Esophagus muscularis mucosa (tissue), 4 donors: ENCODE data around the gene FETUB. TPM values are rescaled to one million over a fixed set of nuclear protein-coding genes. Genes with fewer than 3 reads are reported as not detected.

Source experiments
- DNase-seq: peaks from one replicate; pipeline ENCODE4 v3.0.0-alpha.2; 2017; ENCODE audit errors: extremely low spot score
- H3K27ac ChIP-seq, 4 donors: fragments of 200-600 bp; sonication (generic); replicated peaks in 1 of 4; 1 replicate in 3 of 4; 2 replicates in 1 of 4; pipeline ENCODE4 v1.5.1; 2016 to 2019; ENCODE audit warnings: mild to moderate bottlenecking in 1 of 4
- H3K27me3 ChIP-seq, 4 donors: fragments of 200-600 bp; sonication (generic); one replicate each; pipeline versions ENCODE4 v1.5.1 to v1.6.0; 2016 to 2019
- H3K36me3 ChIP-seq, 4 donors: fragments of 200-600 bp; sonication (generic); one replicate each; pipeline ENCODE4 v1.5.1; 2016 to 2019
- H3K4me1 ChIP-seq, 4 donors: fragments of 200-600 bp; sonication (generic); one replicate each; pipeline ENCODE4 v1.5.1; 2016 to 2019
- H3K4me3 ChIP-seq, 4 donors: fragments of 200-600 bp; sonication (generic); 1 replicate in 2 of 4; 2 replicates in 2 of 4; pipeline ENCODE4 v1.5.1; 2016 to 2019; ENCODE audit warnings: mild to moderate bottlenecking in 4 of 4, moderate library complexity in 1 of 4
- H3K9me3 ChIP-seq, 4 donors: fragments of 200-600 bp; sonication (generic); 1 replicate in 3 of 4; 2 replicates in 1 of 4; pipeline ENCODE4 v1.5.1; 2016 to 2019
- EP300 ChIP-seq: sonication (generic); formaldehyde crosslinking; IDR thresholded peaks from one replicate; pipeline ENCODE4 v1.6.1; 2017; ENCODE audit warnings: antibody characterized with exemption
- POLR2A ChIP-seq: fragments of 450-650 bp; IDR thresholded peaks from one replicate; pipeline ENCODE4 v1.6.1; 2017; ENCODE audit warnings: antibody characterized with exemption, moderate library complexity, mild to moderate bottlenecking, low read depth
- POLR2AphosphoS5 ChIP-seq, 2 donors: sonication (generic); formaldehyde crosslinking; IDR thresholded peaks; one replicate each; pipeline ENCODE4 v1.6.1; 2017; ENCODE audit warnings: antibody characterized with exemption in 2 of 2
- WGBS: methylation state at CpG from one replicate; pipeline ENCODE4 v1.1.5; 2018; 5-methylcytosine and 5-hydroxymethylcytosine counted together
- intact Hi-C: fragments of 100-400 bp; cut with DNase I; formaldehyde crosslinking; loops from one replicate; pipeline ENCODE4 v1.15.1; 2023
- total RNA-seq, 4 donors: library from RNA; depleted of rRNA; stranded (reverse); fragments of >200 nt; gene quantifications; one replicate each; pipeline versions ENCODE4 v1.1.0 to v1.2.1, GENCODE V29; 2016
- TF ChIP-seq, protein P1 (sequence below), 3 experiments: fragments of 200-600 bp in 2 of 3; fragments of 450-650 bp in 1 of 3; sonication (generic) in 2 of 3; IDR thresholded peaks; one replicate each; pipeline ENCODE4 v1.5.1; 2017 to 2019; ENCODE audit warnings: antibody characterized with exemption in 3 of 3, mild to moderate bottlenecking in 2 of 3, moderate library complexity in 1 of 3

The FETUB gene
- total RNA-seq, 4 donors from 2014 or later = not detected

DNA sequence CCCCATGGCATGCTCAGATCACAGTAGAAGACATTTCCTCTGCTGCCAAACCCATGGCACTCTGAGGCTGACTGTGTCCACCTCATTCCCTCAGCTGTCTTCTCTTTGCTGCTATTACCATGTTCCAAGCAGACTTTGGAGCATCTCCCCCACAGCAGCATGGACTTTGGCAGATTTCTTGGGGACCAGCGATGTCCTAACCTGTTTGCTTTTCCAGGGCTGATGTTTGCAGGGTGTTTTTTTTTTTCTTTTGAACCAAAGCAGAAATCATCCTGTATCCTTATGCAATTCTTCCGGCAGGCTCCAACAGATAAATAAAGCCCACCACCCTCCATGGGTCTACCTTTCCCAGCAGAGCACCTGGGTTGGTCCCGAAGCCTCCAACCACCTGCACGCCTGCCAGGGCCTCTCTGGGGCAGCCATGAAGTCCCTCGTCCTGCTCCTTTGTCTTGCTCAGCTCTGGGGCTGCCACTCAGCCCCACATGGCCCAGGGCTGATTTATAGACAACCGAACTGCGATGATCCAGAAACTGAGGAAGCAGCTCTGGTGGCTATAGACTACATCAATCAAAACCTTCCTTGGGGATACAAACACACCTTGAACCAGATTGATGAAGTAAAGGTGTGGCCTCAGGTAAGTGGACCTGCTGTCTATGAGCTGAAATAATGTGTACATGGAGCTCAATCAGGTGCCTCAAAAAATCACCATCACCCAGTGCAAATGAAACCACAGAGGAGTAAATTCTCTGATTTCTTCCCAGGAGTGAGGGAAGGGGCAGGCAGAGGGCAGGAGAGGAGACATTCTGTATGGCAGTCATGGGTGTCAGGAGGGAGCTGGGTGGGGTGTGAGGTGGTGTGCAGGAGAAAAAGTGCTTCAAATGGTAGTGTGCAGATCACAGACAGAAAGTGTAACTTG, 27.2 kb upstream of the FETUB start, which contains the start of gene AHSG:
Gene AHSG, plus strand, starts transcription at position 340 of the 916 bp plus-strand sequence. Its CDS starts 82 bp downstream, at position 422.
- Histone ChIP-seq H3K27ac (no peak within 1 kb of the TSS), H3K9me3 (no peaks in the 10 kb centered on the region), H3K36me3 (no peaks in the 10 kb centered on the region), H3K4me3 (no peak within 1 kb of the TSS), H3K27me3 (peaks cover 0 to 40% (median 0%) of the 10 kb centered on the region in 4 donors), H3K4me1 (peaks cover 0 to 18% (median 12%) of the 10 kb centered on the region in 4 donors)
- no peak for DNase-seq
- WGBS = 84% methylated on average over 6 of the region's 7 CpGs
- intact Hi-C loops = loop anchor here (10.0 kb wide), 1 partner anchor 552 kb away; no protein-coding TSS in a partner anchor
- TF ChIP-seq, protein P1, sequence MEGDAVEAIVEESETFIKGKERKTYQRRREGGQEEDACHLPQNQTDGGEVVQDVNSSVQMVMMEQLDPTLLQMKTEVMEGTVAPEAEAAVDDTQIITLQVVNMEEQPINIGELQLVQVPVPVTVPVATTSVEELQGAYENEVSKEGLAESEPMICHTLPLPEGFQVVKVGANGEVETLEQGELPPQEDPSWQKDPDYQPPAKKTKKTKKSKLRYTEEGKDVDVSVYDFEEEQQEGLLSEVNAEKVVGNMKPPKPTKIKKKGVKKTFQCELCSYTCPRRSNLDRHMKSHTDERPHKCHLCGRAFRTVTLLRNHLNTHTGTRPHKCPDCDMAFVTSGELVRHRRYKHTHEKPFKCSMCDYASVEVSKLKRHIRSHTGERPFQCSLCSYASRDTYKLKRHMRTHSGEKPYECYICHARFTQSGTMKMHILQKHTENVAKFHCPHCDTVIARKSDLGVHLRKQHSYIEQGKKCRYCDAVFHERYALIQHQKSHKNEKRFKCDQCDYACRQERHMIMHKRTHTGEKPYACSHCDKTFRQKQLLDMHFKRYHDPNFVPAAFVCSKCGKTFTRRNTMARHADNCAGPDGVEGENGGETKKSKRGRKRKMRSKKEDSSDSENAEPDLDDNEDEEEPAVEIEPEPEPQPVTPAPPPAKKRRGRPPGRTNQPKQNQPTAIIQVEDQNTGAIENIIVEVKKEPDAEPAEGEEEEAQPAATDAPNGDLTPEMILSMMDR (IDR thresholded peaks at IDR 0.05) = no peak
- TF ChIP-seq POLR2AphosphoS5 (IDR thresholded peaks at IDR 0.05) = no peak
- no peak for TF ChIP-seq POLR2A
- no peak for TF ChIP-seq EP300

DNA sequence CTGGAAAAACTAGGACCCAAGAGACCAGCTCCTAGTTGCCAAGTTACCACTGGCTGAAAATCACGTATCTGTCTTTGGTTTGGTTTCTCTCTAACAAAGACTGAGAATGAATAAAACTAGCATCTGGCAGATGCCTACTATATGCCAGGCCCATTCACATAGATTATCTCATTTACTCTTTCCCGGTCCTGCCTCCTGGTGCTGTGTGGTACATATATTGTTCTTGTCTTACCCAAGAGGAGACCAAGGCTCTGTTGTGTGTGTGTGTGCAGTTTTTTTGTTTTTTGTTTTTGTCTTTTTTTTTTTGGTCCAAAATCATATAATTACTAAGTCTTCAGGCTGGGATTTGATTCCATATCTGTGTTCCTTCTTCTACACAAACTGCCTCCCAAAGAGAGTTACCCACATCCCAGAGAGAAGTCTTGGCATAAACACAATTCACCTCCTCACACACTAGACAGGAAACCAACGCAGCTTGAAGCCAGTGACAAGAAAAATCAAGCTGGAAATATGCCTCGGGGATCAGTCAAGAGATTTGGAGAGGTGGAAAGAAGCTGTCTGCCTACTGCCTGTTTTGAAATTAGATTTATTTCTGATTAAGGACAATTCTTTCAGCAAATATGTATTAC, 26.4 kb upstream of the FETUB start:
- Histone ChIP-seq H3K9me3 (no peaks in the 10 kb centered on the region), H3K4me3 (no peak overlapping the region), H3K27me3 (peaks cover 0 to 47% (median 0%) of the 10 kb centered on the region in 4 donors), H3K36me3 (no peaks in the 10 kb centered on the region), H3K27ac (no peak overlapping the region), H3K4me1 (peaks cover 0 to 18% (median 12%) of the 10 kb centered on the region in 4 donors)
- DNase-seq = no peak
- 41% methylated on average over 4 of the region's 4 CpGs for WGBS
- intact Hi-C loops = loop anchor here (10.0 kb wide), 1 partner anchor 551 kb away; no protein-coding TSS in a partner anchor
- TF ChIP-seq POLR2AphosphoS5 (IDR thresholded peaks at IDR 0.05) = no peak
- no peak for TF ChIP-seq POLR2A
- TF ChIP-seq, protein P1 (IDR thresholded peaks at IDR 0.05) = no peak
- no peak for TF ChIP-seq EP300

DNA sequence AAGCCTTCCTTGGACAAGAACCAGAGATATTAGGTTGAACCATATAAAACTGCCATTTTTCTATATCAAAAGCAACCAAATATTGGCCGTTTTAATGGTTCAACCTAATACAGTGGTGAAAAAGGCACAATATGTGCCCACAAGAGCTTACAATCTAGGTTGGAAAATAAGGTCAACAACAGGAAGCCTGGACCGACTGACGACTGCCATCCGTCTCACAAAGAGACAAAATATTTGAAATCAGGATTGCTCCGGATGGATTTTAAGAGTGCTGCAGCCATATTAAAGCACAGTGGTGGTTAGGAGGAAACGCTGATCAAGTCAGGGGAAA, 26.0 kb upstream of the FETUB start:
- TF ChIP-seq, protein P1 (IDR thresholded peaks at IDR 0.05) = no peak
- TF ChIP-seq EP300 = no peak
- no peak for TF ChIP-seq POLR2AphosphoS5 (IDR thresholded peaks at IDR 0.05)
- no peak for TF ChIP-seq POLR2A
- no peak overlapping the region for H3K4me3 ChIP-seq
- peaks cover 0 to 51% (median 0%) of the 10 kb centered on the region in 4 donors for H3K27me3 ChIP-seq
- no peaks in the 10 kb centered on the region for H3K36me3 ChIP-seq
- 59% methylated on average over 6 of the region's 6 CpGs for WGBS
- intact Hi-C loops = loop anchor here (10.0 kb wide), 1 partner anchor 551 kb away; no protein-coding TSS in a partner anchor
- no peaks in the 10 kb centered on the region for H3K9me3 ChIP-seq
- H3K27ac ChIP-seq = no peak overlapping the region
- DNase-seq = no peak
- peaks cover 0 to 18% (median 12%) of the 10 kb centered on the region in 4 donors for H3K4me1 ChIP-seq

DNA sequence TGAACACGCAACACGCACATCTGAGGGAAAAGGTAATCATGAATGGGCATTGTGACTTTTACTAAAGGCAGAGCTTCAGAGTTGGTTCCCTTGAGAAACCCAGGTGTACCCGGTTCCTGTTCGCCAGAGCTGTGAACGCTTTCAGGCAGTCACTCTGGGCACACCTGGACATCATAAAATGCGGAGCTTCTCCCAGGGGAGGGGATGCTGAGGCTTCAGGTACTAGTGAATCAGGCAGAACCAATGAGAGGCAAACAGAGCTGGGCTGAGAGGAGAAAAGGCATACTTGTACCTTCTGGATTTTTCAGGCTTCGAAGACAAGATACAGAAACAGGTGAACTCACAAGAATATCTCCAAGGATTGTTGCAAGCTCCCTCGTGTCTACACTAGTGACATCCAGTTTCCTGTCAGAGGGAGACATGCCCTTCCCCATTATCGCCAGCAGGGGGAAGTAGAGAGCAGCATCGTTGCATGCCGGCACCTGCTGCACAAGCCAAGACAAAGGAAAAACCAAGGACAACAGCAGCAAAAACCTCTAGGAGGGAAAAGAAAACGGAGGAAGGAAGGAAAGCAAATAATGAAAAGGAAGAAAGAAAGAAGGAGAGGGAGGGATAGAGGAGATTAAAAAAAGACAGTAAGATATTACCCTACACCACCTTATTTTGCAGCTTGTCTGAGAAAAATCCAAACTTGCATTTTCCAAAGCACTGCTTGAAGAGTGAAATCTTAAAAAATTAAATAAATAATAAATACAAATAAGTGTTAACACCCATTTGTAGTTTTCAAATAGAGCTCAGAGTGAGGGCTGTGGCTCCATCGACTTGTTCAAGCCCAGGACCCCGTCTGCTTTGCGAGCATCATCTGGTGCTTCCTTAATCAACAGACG, 25.4 kb upstream of the FETUB start:
- Histone ChIP-seq H3K36me3 (no peaks in the 10 kb centered on the region), H3K4me3 (no peak overlapping the region), H3K9me3 (no peaks in the 10 kb centered on the region), H3K27me3 (peaks cover 0 to 51% (median 0%) of the 10 kb centered on the region in 4 donors), H3K27ac (no peak overlapping the region), H3K4me1 (peaks cover 0 to 18% (median 12%) of the 10 kb centered on the region in 4 donors)
- intact Hi-C loops = loop anchor here (5.0 to 10.0 kb wide), 2 partner anchors 207 to 550 kb away; no protein-coding TSS in a partner anchor
- 34% methylated on average over 16 of the region's 16 CpGs for WGBS
- TF ChIP-seq, protein P1 (IDR thresholded peaks at IDR 0.05) = peak in 2 of 3 experiments; percentile 92 to 95
- TF ChIP-seq POLR2A (no peak), POLR2AphosphoS5 (IDR thresholded peaks at IDR 0.05) (peak in 1 of 2 donors; percentile 31)
- no peak for DNase-seq
